Astrocyte (in vitro differentiated cells and primary cell): ENCODE results near the gene ZNF516. TPM values are rescaled to one million over a fixed set of nuclear protein-coding genes. Genes with fewer than 3 reads are reported as not detected.

Source experiments
- DNase-seq: peaks from one replicate; pipeline ENCODE4 v3.0.0-alpha.2; 2010; ENCODE audit warnings: low read depth
- FAIRE-seq: peaks from 2 replicates; lab custom pipeline; 2011; peaks lifted over from hg19 to GRCh38; lab: Jason Lieb, UNC
- H2AFZ ChIP-seq: 2 replicates; pipeline ENCODE4 v1.6.0; 2012; ENCODE audit warnings: low read depth, low read length, inconsistent platforms
- H3K27ac ChIP-seq: 2 replicates; pipeline ENCODE4 v1.5.1; 2011; ENCODE audit warnings: low read depth, low read length, inconsistent platforms
- H3K27me3 ChIP-seq: 2 replicates; pipeline ENCODE4 v1.6.0; 2011; ENCODE audit warnings: low read length, inconsistent platforms; ENCODE audit not compliant: insufficient read depth
- H3K36me3 ChIP-seq: 2 replicates; pipeline ENCODE4 v1.5.1; 2011; ENCODE audit warnings: low read length, inconsistent platforms; ENCODE audit not compliant: insufficient read depth
- H3K4me1 ChIP-seq: 2 replicates; pipeline ENCODE4 v1.5.1; 2011; ENCODE audit warnings: low read length, inconsistent platforms; ENCODE audit not compliant: insufficient read depth
- H3K4me2 ChIP-seq: 2 replicates; pipeline ENCODE4 v1.6.0; 2012; ENCODE audit warnings: low read length, inconsistent platforms
- H3K4me3 ChIP-seq: 2 replicates; pipeline ENCODE4 v1.5.1; 2011; ENCODE audit warnings: low read depth, mild to moderate bottlenecking, low read length, inconsistent platforms; ENCODE audit not compliant: insufficient read depth
- H3K79me2 ChIP-seq: 2 replicates; pipeline ENCODE4 v1.6.0; 2012; ENCODE audit warnings: mild to moderate bottlenecking, low read length, inconsistent platforms; ENCODE audit not compliant: insufficient read depth
- H3K9ac ChIP-seq: 2 replicates; pipeline ENCODE4 v1.6.0; 2012; ENCODE audit warnings: mild to moderate bottlenecking, low read length, inconsistent platforms
- H3K9me3 ChIP-seq: 2 replicates; pipeline ENCODE4 v1.5.1; 2012; ENCODE audit warnings: low read depth, mild to moderate bottlenecking, low read length, inconsistent platforms; ENCODE audit not compliant: insufficient read depth
- H4K20me1 ChIP-seq: 2 replicates; pipeline ENCODE4 v1.6.0; 2012; ENCODE audit warnings: low read length, inconsistent platforms; ENCODE audit not compliant: insufficient read depth
- H3K27ac Mint-ChIP-seq: one replicate; pipeline ENCODE4 v1.8.0; 2021; ENCODE audit warnings: mild to moderate bottlenecking, mixed read lengths; ENCODE audit not compliant: unreplicated experiment
- H3K27me3 Mint-ChIP-seq: one replicate; pipeline ENCODE4 v1.8.0; 2021; ENCODE audit warnings: low read depth, mixed read lengths; ENCODE audit not compliant: unreplicated experiment
- H3K36me3 Mint-ChIP-seq: one replicate; pipeline ENCODE4 v1.8.0; 2021; ENCODE audit warnings: low read depth, mixed read lengths; ENCODE audit not compliant: unreplicated experiment
- H3K4me1 Mint-ChIP-seq: one replicate; pipeline ENCODE4 v1.8.0; 2021; ENCODE audit warnings: low read depth, mixed read lengths; ENCODE audit not compliant: unreplicated experiment
- H3K4me3 Mint-ChIP-seq: one replicate; pipeline ENCODE4 v1.8.0; 2021; ENCODE audit warnings: mild to moderate bottlenecking, moderate library complexity, mixed read lengths; ENCODE audit not compliant: unreplicated experiment
- H3K9me3 Mint-ChIP-seq: one replicate; pipeline ENCODE4 v1.8.0; 2021; ENCODE audit warnings: mild to moderate bottlenecking, mixed read lengths; ENCODE audit not compliant: unreplicated experiment
- EZH2 ChIP-seq: IDR thresholded peaks from 2 replicates; pipeline ENCODE4 v1.6.1; 2012; ENCODE audit warnings: mild to moderate bottlenecking, low read length, inconsistent platforms; ENCODE audit not compliant: insufficient read depth
- total RNA-seq: library from RNA; stranded (reverse); gene quantifications from 2 replicates; pipeline ENCODE4 v1.2.1, GENCODE V29; 2021
- TF ChIP-seq, protein P1 (sequence below): IDR thresholded peaks from 2 replicates; pipeline ENCODE4 v1.5.1; 2011; ENCODE audit warnings: low read depth, mild to moderate bottlenecking, inconsistent platforms, low read length, moderate library complexity; ENCODE audit not compliant: insufficient read depth

ZNF516 gene
- total RNA-seq, 1 donor from 2014 or later: 59.8 TPM

DNA sequence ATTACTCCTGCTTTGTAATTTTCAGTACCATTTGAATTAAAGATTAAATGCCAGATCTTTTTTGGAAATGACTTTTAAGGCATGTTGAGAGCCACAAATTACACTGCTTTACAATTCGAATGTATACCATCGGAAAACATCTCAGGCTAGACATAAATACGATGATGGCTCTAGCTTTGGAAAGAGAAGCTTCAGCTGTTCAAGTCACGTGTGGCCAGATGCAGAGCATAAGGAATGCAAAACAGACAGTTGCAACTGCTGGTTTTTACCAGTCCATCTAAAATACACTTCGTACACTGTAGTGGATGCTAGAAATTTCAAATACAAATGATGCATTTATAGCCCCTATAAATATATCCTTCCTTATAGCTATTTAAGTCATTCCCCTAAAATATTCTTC is 8.0 kb downstream of the ZNF516 start:
- peaks cover 71% of the 10 kb centered on the region for H4K20me1 ChIP-seq
- Mint-ChIP-seq H3K36me3 (peaks cover 3% of the 10 kb centered on the region), H3K27ac (no peak overlapping the region), H3K27me3 (no peaks in the 10 kb centered on the region), H3K4me1 (peaks cover 39% of the 10 kb centered on the region), H3K4me3 (no peak overlapping the region), H3K9me3 (no peaks in the 10 kb centered on the region)
- H3K4me3 ChIP-seq: no peak overlapping the region
- peaks cover 14% of the 10 kb centered on the region for H3K4me1 ChIP-seq
- H3K9me3 ChIP-seq: no peaks in the 10 kb centered on the region
- TF ChIP-seq EZH2: no peak
- TF ChIP-seq, protein P1, sequence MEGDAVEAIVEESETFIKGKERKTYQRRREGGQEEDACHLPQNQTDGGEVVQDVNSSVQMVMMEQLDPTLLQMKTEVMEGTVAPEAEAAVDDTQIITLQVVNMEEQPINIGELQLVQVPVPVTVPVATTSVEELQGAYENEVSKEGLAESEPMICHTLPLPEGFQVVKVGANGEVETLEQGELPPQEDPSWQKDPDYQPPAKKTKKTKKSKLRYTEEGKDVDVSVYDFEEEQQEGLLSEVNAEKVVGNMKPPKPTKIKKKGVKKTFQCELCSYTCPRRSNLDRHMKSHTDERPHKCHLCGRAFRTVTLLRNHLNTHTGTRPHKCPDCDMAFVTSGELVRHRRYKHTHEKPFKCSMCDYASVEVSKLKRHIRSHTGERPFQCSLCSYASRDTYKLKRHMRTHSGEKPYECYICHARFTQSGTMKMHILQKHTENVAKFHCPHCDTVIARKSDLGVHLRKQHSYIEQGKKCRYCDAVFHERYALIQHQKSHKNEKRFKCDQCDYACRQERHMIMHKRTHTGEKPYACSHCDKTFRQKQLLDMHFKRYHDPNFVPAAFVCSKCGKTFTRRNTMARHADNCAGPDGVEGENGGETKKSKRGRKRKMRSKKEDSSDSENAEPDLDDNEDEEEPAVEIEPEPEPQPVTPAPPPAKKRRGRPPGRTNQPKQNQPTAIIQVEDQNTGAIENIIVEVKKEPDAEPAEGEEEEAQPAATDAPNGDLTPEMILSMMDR: no peak
- peak; percentile 5 for FAIRE-seq
- H2AFZ ChIP-seq: no peak overlapping the region
- no peaks in the 10 kb centered on the region for H3K27me3 ChIP-seq
- no peak overlapping the region for H3K9ac ChIP-seq
- H3K79me2 ChIP-seq: peaks cover 94% of the 10 kb centered on the region
- H3K27ac ChIP-seq: no peak overlapping the region
- DNase-seq: no peak
- no peaks in the 10 kb centered on the region for H3K36me3 ChIP-seq
- H3K4me2 ChIP-seq: no peak overlapping the region

- H3K4me1 Mint-ChIP-seq: peaks cover 39% of the 10 kb centered on the region
- no peak overlapping the region for H3K4me2 ChIP-seq
- H3K9ac ChIP-seq: no peak overlapping the region
- H3K36me3 ChIP-seq: no peaks in the 10 kb centered on the region
- H3K27ac ChIP-seq: no peak overlapping the region
- no peak overlapping the region for H3K27ac Mint-ChIP-seq
- no peaks in the 10 kb centered on the region for H3K27me3 ChIP-seq
- peaks cover 71% of the 10 kb centered on the region for H4K20me1 ChIP-seq
- H3K4me1 ChIP-seq: peaks cover 10% of the 10 kb centered on the region
- H3K9me3 Mint-ChIP-seq: no peaks in the 10 kb centered on the region
- peaks cover 95% of the 10 kb centered on the region for H3K79me2 ChIP-seq
- no peaks in the 10 kb centered on the region for H3K9me3 ChIP-seq
- peaks cover 3% of the 10 kb centered on the region for H3K36me3 Mint-ChIP-seq
- no peak for TF ChIP-seq EZH2
- TF ChIP-seq, protein P1: no peak
- H2AFZ ChIP-seq: no peak overlapping the region
- H3K4me3 ChIP-seq: no peak overlapping the region
- FAIRE-seq (no peak), DNase-seq (no peak)
- no peak overlapping the region for H3K4me3 Mint-ChIP-seq
- H3K27me3 Mint-ChIP-seq: no peaks in the 10 kb centered on the region
Measured at GRCh38 chr18:76486574-76486973, 8.5 kb downstream of the ZNF516 start.

- Mint-ChIP-seq H3K27ac (no peak overlapping the region), H3K36me3 (peaks cover 5% of the 10 kb centered on the region), H3K4me1 (peaks cover 39% of the 10 kb centered on the region), H3K9me3 (no peaks in the 10 kb centered on the region), H3K4me3 (no peak overlapping the region), H3K27me3 (no peaks in the 10 kb centered on the region)
- Histone ChIP-seq H4K20me1 (peaks cover 77% of the 10 kb centered on the region), H3K9me3 (no peaks in the 10 kb centered on the region), H2AFZ (no peak overlapping the region), H3K4me2 (no peak overlapping the region), H3K27ac (no peak overlapping the region), H3K36me3 (no peaks in the 10 kb centered on the region), H3K27me3 (no peaks in the 10 kb centered on the region), H3K4me1 (peaks cover 10% of the 10 kb centered on the region), H3K9ac (no peak overlapping the region), H3K4me3 (no peak overlapping the region), H3K79me2 (peaks cover 100% of the 10 kb centered on the region)
- DNase-seq: no peak
- FAIRE-seq: no peak
- TF ChIP-seq EZH2: no peak
- TF ChIP-seq, protein P1: no peak
Measured at GRCh38 chr18:76486038-76486437, 9.0 kb downstream of the ZNF516 start.
